Measurements from ENCODE around the gene NAB1. TPM values are rescaled to one million over a fixed set of nuclear protein-coding genes. Genes with fewer than 3 reads are reported as not detected.

Gene NAB1
- total and polyA plus RNA-seq, 2 donors (not counting 3 experiments of a cell fraction or from before 2014, with no cell fraction given), result 7.5 to 36.1 TPM

- dilution Hi-C loops (cut with MboI; ENCODE audit: extremely low pct_ligation_motif_present, low sequenced_read_pairs), result no loop called here
- BruUV-seq (replicated peaks), result no TSS peak
- POLR2A ChIA-PET, result no interaction called here
- intact Hi-C loops (cut with micrococcal nuclease), result no loop called here
- DNase-seq (ENCODE audit: low read depth, low spot score), result no peak
- Histone ChIP-seq H3K9me3 (replicated peaks; ENCODE audit: control insufficient read depth, insufficient read depth, low read length) (no peaks in the 10 kb centered on the region), H3K4me1 (ENCODE audit: control insufficient read depth, extremely low read depth, insufficient read depth, low read length) (no peaks in the 10 kb centered on the region), H3K4me2 (ENCODE audit: insufficient read depth, low read length) (no peak overlapping the region), H3K9ac (replicated peaks; ENCODE audit: extremely low read depth, insufficient read depth, low read length) (no peak overlapping the region), H3K27ac (ENCODE audit: insufficient read depth, low read depth, low read length) (no peak overlapping the region), H3K79me2 (ENCODE audit: control insufficient read depth, insufficient read depth, low read length) (no peaks in the 10 kb centered on the region), H4K20me1 (replicated peaks; ENCODE audit: control insufficient read depth, extremely low read depth, insufficient read depth, low read length) (no peaks in the 10 kb centered on the region), H3K36me3 (ENCODE audit: control insufficient read depth in 2 of 2, extremely low read depth in 1 of 2, insufficient read depth in 2 of 2, low read length in 2 of 2) (no peaks in the 10 kb centered on the region), H3K27me3 (ENCODE audit: control insufficient read depth in 2 of 2, insufficient read depth in 2 of 2, low read length in 2 of 2) (no peaks in the 10 kb centered on the region), H3K4me3 (replicated peaks in 1 of 3; ENCODE audit: insufficient read depth in 1 of 3, low read depth in 1 of 3, low read length in 3 of 3) (no peak overlapping the region), H2AFZ (ENCODE audit: low read depth, low read length) (no peak overlapping the region), H3K9me1 (replicated peaks; ENCODE audit: control insufficient read depth, extremely low read depth, insufficient read depth, low read length) (no peaks in the 10 kb centered on the region)
- no peak for FAIRE-seq
- no peak for TF ChIP-seq MAX (IDR thresholded peaks at IDR 0.05; ENCODE audit: insufficient read depth, insufficient read length)
- no peak for TF ChIP-seq GATA2 (IDR thresholded peaks at IDR 0.05; ENCODE audit: insufficient read depth, insufficient read length, low read depth, low read length)
- no peak for TF ChIP-seq POLR2A (IDR thresholded peaks at IDR 0.05; ENCODE audit: low read depth, low read length)
- TF ChIP-seq CTCF (IDR thresholded peaks at IDR 0.05; ENCODE audit: extremely low read depth in 1 of 2, insufficient read depth in 1 of 2, low read depth in 1 of 2, low read length in 2 of 2), result no peak
- CTCF ChIA-PET, result interaction anchor here (0.7 kb wide), 1 partner anchor 195 kb away, joined by 3 read pairs; no protein-coding TSS in a partner anchor
These were observed 87.5 kb downstream of the NAB1 start for GRCh38 chr2:190736355-190736754.

GRCh38 chr2:190740449-190740848 lies 91.6 kb downstream of the NAB1 start:
- intact Hi-C loops (cut with micrococcal nuclease), result no loop called here

More at GRCh38 chr2:190740449-190740848, 91.6 kb downstream of the NAB1 start:
- H4K20me1 ChIP-seq (replicated peaks; ENCODE audit: control insufficient read depth, extremely low read depth, insufficient read depth, low read length), result no peaks in the 10 kb centered on the region
- H3K27ac ChIP-seq (ENCODE audit: insufficient read depth, low read depth, low read length), result no peak overlapping the region
- no peaks in the 10 kb centered on the region for H3K36me3 ChIP-seq (ENCODE audit: control insufficient read depth in 2 of 2, extremely low read depth in 1 of 2, insufficient read depth in 2 of 2, low read length in 2 of 2)
- TF ChIP-seq EZH2 (IDR thresholded peaks at IDR 0.05; ENCODE audit: borderline replicate concordance, low read depth, low read length, severe bottlenecking), result no peak
- no peak for TF ChIP-seq CTCF (IDR thresholded peaks at IDR 0.05; ENCODE audit: extremely low read depth in 1 of 2, insufficient read depth in 1 of 2, low read depth in 1 of 2, low read length in 2 of 2)
- TF ChIP-seq POLR2A (IDR thresholded peaks at IDR 0.05; ENCODE audit: low read depth, low read length), result no peak
- no peak overlapping the region for H3K4me2 ChIP-seq (ENCODE audit: insufficient read depth, low read length)
- H3K9ac ChIP-seq (replicated peaks; ENCODE audit: extremely low read depth, insufficient read depth, low read length), result no peak overlapping the region
- H3K4me3 ChIP-seq (replicated peaks in 1 of 3; ENCODE audit: insufficient read depth in 1 of 3, low read depth in 1 of 3, low read length in 3 of 3), result no peak overlapping the region
- H3K4me1 ChIP-seq (ENCODE audit: control insufficient read depth, extremely low read depth, insufficient read depth, low read length), result no peaks in the 10 kb centered on the region
- no peak overlapping the region for H2AFZ ChIP-seq (ENCODE audit: low read depth, low read length)
- no peak for DNase-seq (ENCODE audit: low read depth, low spot score)
- FAIRE-seq, result no peak
- H3K9me1 ChIP-seq (replicated peaks; ENCODE audit: control insufficient read depth, extremely low read depth, insufficient read depth, low read length), result no peaks in the 10 kb centered on the region
- peaks cover 0 to 3% of the 10 kb centered on the region in 2 experiments for H3K27me3 ChIP-seq (ENCODE audit: control insufficient read depth in 2 of 2, insufficient read depth in 2 of 2, low read length in 2 of 2)
- CTCF ChIA-PET, result interaction anchor here (1.4 kb wide), 1 partner anchor 8 kb away, joined by 5 read pairs; no protein-coding TSS in a partner anchor
- POLR2A ChIA-PET, result no interaction called here
- no TSS peak for BruUV-seq (replicated peaks)
- dilution Hi-C loops (cut with MboI; ENCODE audit: extremely low pct_ligation_motif_present, low sequenced_read_pairs), result no loop called here
- no peaks in the 10 kb centered on the region for H3K79me2 ChIP-seq (ENCODE audit: control insufficient read depth, insufficient read depth, low read length)
- H3K9me3 ChIP-seq (replicated peaks; ENCODE audit: control insufficient read depth, insufficient read depth, low read length), result no peaks in the 10 kb centered on the region

Measured in endothelial cell of umbilical vein (primary cell).